Psoas muscle (tissue), 8 donors: ENCODE measurements around the gene CAMTA1. TPM values are rescaled to one million over a fixed set of nuclear protein-coding genes. Genes with fewer than 3 reads are reported as not detected.

ENCODE experiments used
- ATAC-seq, 4 donors: fragments of 200-7000 bp; cut with Tn5 transposase; one replicate each; pipeline ENCODE4 v1.9.1; 2020; ENCODE audit warnings: moderate library complexity in 3 of 4, mild to moderate bottlenecking in 2 of 4
- DNase-seq, 2 donors: peaks; one replicate each; pipeline ENCODE4 v3.0.0-alpha.2; 2020
- H3K27ac ChIP-seq: fragments of 200-600 bp; one replicate; pipeline ENCODE4 v1.8.0; 2022
- H3K27me3 ChIP-seq, 3 donors: fragments of 200-600 bp in 1 of 3; one replicate each; pipeline versions ENCODE4 v1.6.1 to v1.8.0; 2013 to 2022; ENCODE audit warnings: low read length in 2 of 3, mild to moderate bottlenecking in 2 of 3, moderate library complexity in 1 of 3; ENCODE audit not compliant: insufficient read depth in 3 of 3
- H3K36me3 ChIP-seq, 2 donors: fragments of 200-600 bp in 1 of 2; one replicate each; pipeline versions ENCODE4 v1.6.1 to v1.8.0; 2013 to 2022; ENCODE audit warnings: low read depth in 1 of 2, mild to moderate bottlenecking in 1 of 2, moderate library complexity in 1 of 2; ENCODE audit not compliant: insufficient read depth in 1 of 2
- H3K4me1 ChIP-seq: fragments of 200-600 bp; one replicate; pipeline ENCODE4 v1.8.0; 2022
- H3K4me3 ChIP-seq: fragments of 200-600 bp; one replicate; pipeline ENCODE4 v1.8.0; 2022; ENCODE audit warnings: mild to moderate bottlenecking
- H3K9me3 ChIP-seq: fragments of 200-600 bp; one replicate; pipeline ENCODE4 v1.8.0; 2022
- WGBS, 3 donors: extraction: QIAGEN DNeasy Blood & Tissue Kit; methylation state at CpG; one replicate each; pipeline versions ENCODE4 v1.1.6 to v1.1.7; 2013; 5-methylcytosine and 5-hydroxymethylcytosine counted together
- intact Hi-C, 2 donors: fragments of 100-400 bp; cut with DNase I; formaldehyde crosslinking; loops; one replicate each; pipeline versions ENCODE4 v1.11.0 to v1.14.2; 2022
- polyA plus RNA-seq, 3 donors: library from polyadenylated mRNA; stranded (reverse); fragments of 200-250 nt; gene quantifications; one replicate each; pipeline ENCODE4 v1.2.3, GENCODE V29; 2013
- total RNA-seq, 4 donors: library from RNA; stranded (reverse); fragmentation: NEBNext Ultra II Directional in 2 of 4; extraction: Animal tissue kit (Norgen Biotek cat#: 25700) in 2 of 4; gene quantifications; one replicate each; pipeline versions ENCODE4 v1.2.1 to v1.2.4, GENCODE V29; 2021 to 2023
- TF ChIP-seq, protein P1 (sequence below): fragments of 200-600 bp; IDR thresholded peaks from one replicate; pipeline ENCODE4 v1.8.0; 2022; ENCODE audit warnings: antibody characterized with exemption
- donor health status: healthy with polysubstance abuse.
- donor health status: DM: no; HTN: no; CAD: no; lungs with moderate emphysema.
- donor health status: Bipolar disorder and iron deficiency.
- donor health status: healthy.
- donor health status: DM: yes; HTN: yes; CAD: no.
- donor health status: DM: no; HTN: no; CAD: no.
- donor health status: DM: no; HTN: no; CAD: no.
- donor health status: DM: yes; HTN: yes; CAD: no.

Gene CAMTA1
- total and polyA plus RNA-seq, 7 donors, result 64.6 to 206 (median 76.5) TPM

DNA sequence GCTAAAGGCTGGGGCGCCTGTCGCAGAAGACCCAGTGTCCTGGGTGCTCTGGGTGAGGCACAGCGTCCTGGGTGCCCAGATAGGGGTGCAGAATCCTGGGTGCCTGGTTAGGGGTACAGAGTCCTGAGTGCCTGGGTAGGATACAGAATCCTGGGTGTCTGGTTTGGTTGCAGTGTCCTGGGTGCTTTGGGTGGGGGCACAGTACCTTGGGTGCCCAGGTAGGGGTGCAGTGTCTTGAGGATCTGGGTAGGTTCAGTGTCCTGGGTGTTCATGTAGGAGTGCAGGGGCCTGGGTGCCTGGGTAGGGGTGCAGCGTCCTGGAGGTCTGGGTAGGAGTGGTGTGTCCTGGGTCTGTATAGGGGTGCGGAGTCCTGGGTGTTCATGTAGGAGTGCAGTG is 178.7 kb downstream of the CAMTA1 start:
- H3K27me3 ChIP-seq, result no peaks in the 10 kb centered on the region
- no peaks in the 10 kb centered on the region for H3K9me3 ChIP-seq
- H3K4me3 ChIP-seq, result no peak overlapping the region
- DNase-seq, result no peak
- intact Hi-C loops, result no loop called here
- peaks cover 24% of the 10 kb centered on the region for H3K4me1 ChIP-seq
- TF ChIP-seq, protein P1, sequence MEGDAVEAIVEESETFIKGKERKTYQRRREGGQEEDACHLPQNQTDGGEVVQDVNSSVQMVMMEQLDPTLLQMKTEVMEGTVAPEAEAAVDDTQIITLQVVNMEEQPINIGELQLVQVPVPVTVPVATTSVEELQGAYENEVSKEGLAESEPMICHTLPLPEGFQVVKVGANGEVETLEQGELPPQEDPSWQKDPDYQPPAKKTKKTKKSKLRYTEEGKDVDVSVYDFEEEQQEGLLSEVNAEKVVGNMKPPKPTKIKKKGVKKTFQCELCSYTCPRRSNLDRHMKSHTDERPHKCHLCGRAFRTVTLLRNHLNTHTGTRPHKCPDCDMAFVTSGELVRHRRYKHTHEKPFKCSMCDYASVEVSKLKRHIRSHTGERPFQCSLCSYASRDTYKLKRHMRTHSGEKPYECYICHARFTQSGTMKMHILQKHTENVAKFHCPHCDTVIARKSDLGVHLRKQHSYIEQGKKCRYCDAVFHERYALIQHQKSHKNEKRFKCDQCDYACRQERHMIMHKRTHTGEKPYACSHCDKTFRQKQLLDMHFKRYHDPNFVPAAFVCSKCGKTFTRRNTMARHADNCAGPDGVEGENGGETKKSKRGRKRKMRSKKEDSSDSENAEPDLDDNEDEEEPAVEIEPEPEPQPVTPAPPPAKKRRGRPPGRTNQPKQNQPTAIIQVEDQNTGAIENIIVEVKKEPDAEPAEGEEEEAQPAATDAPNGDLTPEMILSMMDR, result no peak
- H3K27ac ChIP-seq, result peak overlapping the region; percentile 7
- no peaks in the 10 kb centered on the region for H3K36me3 ChIP-seq
- 86 to 96% (median 88%) methylated on average over 5 of the region's 5 CpGs for WGBS, 3 donors
- no peak for ATAC-seq

DNA sequence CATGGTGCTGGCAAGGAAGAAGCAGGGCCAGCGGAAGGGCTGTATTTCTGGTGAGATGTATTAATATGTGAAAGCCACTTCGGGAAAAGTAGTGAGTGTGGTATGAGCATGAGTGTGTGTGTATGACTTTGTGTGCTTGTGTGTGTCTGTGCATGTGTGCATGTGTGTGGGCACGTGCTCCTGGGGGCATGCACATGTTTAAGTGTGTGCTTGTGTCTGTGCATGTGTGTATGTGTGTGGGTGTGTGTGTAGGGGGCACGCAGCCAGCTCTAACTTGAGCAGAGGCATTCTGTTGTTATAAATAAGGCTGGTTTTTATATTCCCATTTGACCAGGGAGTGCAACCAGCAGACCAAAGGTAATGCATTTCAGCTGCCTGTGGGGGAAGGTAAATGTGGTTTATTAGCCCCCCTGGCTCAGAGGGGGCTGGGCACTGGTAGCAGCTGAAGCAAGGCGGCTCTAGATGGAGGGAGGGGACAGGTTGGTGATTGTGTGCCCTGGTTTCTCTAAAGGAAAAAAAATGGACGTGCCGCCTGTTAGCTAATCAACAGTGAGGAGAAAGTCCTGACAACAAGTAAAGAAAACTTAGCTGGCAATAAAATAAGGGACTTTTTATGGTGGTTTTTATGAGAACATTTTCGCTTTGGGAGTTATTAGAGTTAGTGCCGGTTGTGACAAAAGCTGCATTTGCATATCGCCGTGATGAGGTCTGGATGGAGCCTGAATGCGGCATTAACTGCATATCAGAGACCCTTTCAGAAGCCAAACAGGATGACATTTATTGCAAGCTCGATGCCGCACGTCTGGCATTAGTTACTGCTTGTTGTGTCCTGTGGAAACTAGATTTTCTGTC is 180.1 kb downstream of the CAMTA1 start:
- Histone ChIP-seq H3K4me1 (peaks cover 19% of the 10 kb centered on the region), H3K27me3 (no peaks in the 10 kb centered on the region), H3K9me3 (no peaks in the 10 kb centered on the region), H3K36me3 (no peaks in the 10 kb centered on the region), H3K27ac (peak overlapping the region; percentile 23), H3K4me3 (peak overlapping the region; percentile 22)
- intact Hi-C loops, result no loop called here
- DNase-seq (no peak), ATAC-seq (no peak)
- WGBS, 3 donors, result 35 to 62% (median 40%) methylated on average over 15 of the region's 15 CpGs
- TF ChIP-seq, protein P1, result no peak

DNA sequence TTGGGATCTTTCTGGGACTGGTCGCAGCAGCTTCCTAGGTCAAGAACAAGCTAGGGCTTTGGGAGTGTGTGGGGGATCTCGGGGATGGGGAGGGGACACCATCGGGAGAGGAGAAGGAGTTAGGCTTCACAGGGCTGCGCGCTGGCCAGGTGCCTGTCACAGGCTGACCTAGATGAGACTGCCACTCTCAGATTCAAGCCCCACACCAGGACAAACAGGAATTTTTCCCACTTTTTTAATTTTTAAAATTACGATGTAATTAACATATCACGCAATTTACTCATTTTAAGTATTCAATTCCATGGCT is 180.6 kb downstream of the CAMTA1 start:
- intact Hi-C loops, result no loop called here
- no peaks in the 10 kb centered on the region for H3K36me3 ChIP-seq
- no peaks in the 10 kb centered on the region for H3K27me3 ChIP-seq
- WGBS, 3 donors, result 67 to 72% (median 70%) methylated on average over 7 of the region's 7 CpGs
- no peak for ATAC-seq
- peaks cover 13% of the 10 kb centered on the region for H3K4me1 ChIP-seq
- peak overlapping the region; percentile 22 for H3K4me3 ChIP-seq
- no peak overlapping the region for H3K27ac ChIP-seq
- DNase-seq, result no peak
- TF ChIP-seq, protein P1, result no peak
- no peaks in the 10 kb centered on the region for H3K9me3 ChIP-seq

DNA sequence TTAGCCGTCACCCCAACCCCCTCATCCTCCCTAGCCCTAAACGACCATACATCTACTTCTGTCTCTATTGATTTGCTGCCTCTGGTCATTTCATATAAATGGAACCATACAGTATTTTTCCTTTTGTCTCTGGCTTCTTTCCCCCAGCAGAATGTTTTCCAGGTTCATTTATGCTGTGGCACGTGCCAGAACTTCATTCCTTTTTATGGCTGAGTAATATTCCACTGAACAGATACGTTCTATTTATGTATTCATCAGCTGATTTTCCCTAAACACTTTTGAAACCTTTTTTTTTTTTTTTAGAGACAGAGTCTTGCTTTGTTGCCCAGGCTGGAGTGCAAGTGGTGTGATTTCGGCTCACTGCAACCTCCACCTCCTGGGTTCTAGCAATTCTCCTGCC is 181.1 kb downstream of the CAMTA1 start:
- peaks cover 12% of the 10 kb centered on the region for H3K4me1 ChIP-seq
- DNase-seq (no peak), ATAC-seq (no peak)
- no peaks in the 10 kb centered on the region for H3K9me3 ChIP-seq
- TF ChIP-seq, protein P1, result no peak
- WGBS, 3 donors, result 90 to 91% (median 90%) methylated on average over 5 of the region's 5 CpGs
- H3K4me3 ChIP-seq, result no peak overlapping the region
- no peak overlapping the region for H3K27ac ChIP-seq
- no peaks in the 10 kb centered on the region for H3K27me3 ChIP-seq
- intact Hi-C loops, result no loop called here
- no peaks in the 10 kb centered on the region for H3K36me3 ChIP-seq
